Measurements from ENCODE around the gene RBM47. TPM values are rescaled to one million over a fixed set of nuclear protein-coding genes. Genes with fewer than 3 reads are reported as not detected.

The RBM47 gene
- total and polyA plus RNA-seq, 9 of the 15 experiments (the other 6 are each of a cell fraction or from before 2014, with no cell fraction given): 1.4 to 6.4 (median 3.3) TPM

GRCh38 chr4:40536032-40536431, 93.6 kb downstream of the RBM47 start:
- FAIRE-seq: no peak
- intact Hi-C loops (cut with micrococcal nuclease) (no loop called here), in situ Hi-C loops (cut with MboI) (no loop called here)
- CTCF ChIA-PET (ENCODE audit: low intra/inter-chr PET ratio): interaction anchor here (0.7 kb wide), 1 partner anchor 201 kb away, joined by 3 read pairs; no protein-coding TSS in a partner anchor
- 18% methylated on average over 3 of the region's 4 CpGs for WGBS (ENCODE audit: insufficient coverage, low coverage, missing lambda C conversion rate)
- Histone ChIP-seq H3K4me3 (no peak overlapping the region), H3K4me2 (ENCODE audit: insufficient read depth, low read length) (no peak overlapping the region), H3K79me2 (ENCODE audit: control insufficient read depth, insufficient read depth, low read length) (no peaks in the 10 kb centered on the region), H3K9me1 (ENCODE audit: control insufficient read depth, insufficient read depth, low read length) (no peaks in the 10 kb centered on the region), H3K36me3 (ENCODE audit: control insufficient read depth, insufficient read depth, low read length) (no peaks in the 10 kb centered on the region), H3K4me1 (replicated peaks in 1 of 2; ENCODE audit: control insufficient read depth in 2 of 2, insufficient read depth in 2 of 2, low read length in 2 of 2) (peaks cover 3 to 7% of the 10 kb centered on the region in 2 experiments; a peak in 4 of 5 replicates), H4K20me1 (replicated peaks; ENCODE audit: control insufficient read depth, insufficient read depth, low read length) (no peaks in the 10 kb centered on the region), H2AFZ (ENCODE audit: low read depth, low read length) (peak overlapping the region; percentile 29; the same call in 1 of the 2 replicates), H3K9ac (ENCODE audit: insufficient read depth in 1 of 2, low read depth in 2 of 2, low read length in 2 of 2) (no peak overlapping the region), H3K27ac (ENCODE audit: extremely low read depth, low read depth, low read length) (no peak overlapping the region), H3K9me3 (replicated peaks; ENCODE audit: control insufficient read depth, insufficient read depth, low read depth, low read length) (no peaks in the 10 kb centered on the region), H3K27me3 (ENCODE audit: control insufficient read depth in 2 of 2, insufficient read depth in 2 of 2, low read length in 2 of 2) (no peaks in the 10 kb centered on the region)
- no peak for DNase-seq (ENCODE audit: extremely low read depth in 1 of 4, low spot score in 3 of 4)
- ATAC-seq: no peak
- POLR2A ChIA-PET: interaction anchor here (1.0 kb wide), 1 partner anchor 10 kb away, joined by 3 read pairs; no protein-coding TSS in a partner anchor
- BruUV-seq (replicated peaks): no TSS peak
- no peak for TF ChIP-seq HNRNPL (IDR thresholded peaks at IDR 0.05; ENCODE audit: low read depth, low read length)
- TF ChIP-seq ZNF316 (IDR thresholded peaks at IDR 0.05): peak; percentile 45

DNA sequence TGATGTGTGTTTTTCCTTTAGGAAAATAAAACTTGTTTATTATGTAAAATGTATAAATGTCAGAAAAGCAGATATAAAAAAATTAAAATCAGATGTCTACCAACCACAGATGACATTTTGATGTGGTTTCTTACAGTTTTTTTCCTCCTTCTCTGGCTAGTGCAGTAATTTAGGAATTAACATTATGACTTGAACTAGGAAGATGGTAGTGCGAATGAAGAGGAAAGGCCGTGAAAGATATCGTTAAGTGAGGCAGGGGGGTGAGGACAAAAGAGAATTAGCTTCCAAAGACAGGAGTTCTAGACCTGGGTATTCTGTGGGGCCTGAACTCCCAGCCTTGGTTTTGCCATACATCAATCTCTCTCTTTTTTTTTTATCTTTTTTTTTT, 98.0 kb downstream of the RBM47 start:
- Histone ChIP-seq H4K20me1 (replicated peaks; ENCODE audit: control insufficient read depth, insufficient read depth, low read length) (no peaks in the 10 kb centered on the region), H3K9me3 (replicated peaks; ENCODE audit: control insufficient read depth, insufficient read depth, low read depth, low read length) (no peaks in the 10 kb centered on the region), H2AFZ (ENCODE audit: low read depth, low read length) (peak overlapping the region; percentile 65), H3K9ac (ENCODE audit: insufficient read depth in 1 of 2, low read depth in 2 of 2, low read length in 2 of 2) (peak overlapping the region in 1 of 2 experiments; percentile 6; a peak in 1 of 4 replicates), H3K79me2 (ENCODE audit: control insufficient read depth, insufficient read depth, low read length) (no peaks in the 10 kb centered on the region), H3K4me1 (replicated peaks in 1 of 2; ENCODE audit: control insufficient read depth in 2 of 2, insufficient read depth in 2 of 2, low read length in 2 of 2) (peaks cover 7 to 15% of the 10 kb centered on the region in 2 experiments), H3K4me2 (ENCODE audit: insufficient read depth, low read length) (peak overlapping the region; percentile 67; the same call in 1 of the 2 replicates), H3K9me1 (ENCODE audit: control insufficient read depth, insufficient read depth, low read length) (no peaks in the 10 kb centered on the region), H3K27ac (ENCODE audit: extremely low read depth, low read depth, low read length) (peak overlapping the region; percentile 51), H3K4me3 (no peak overlapping the region), H3K36me3 (ENCODE audit: control insufficient read depth, insufficient read depth, low read length) (no peaks in the 10 kb centered on the region), H3K27me3 (ENCODE audit: control insufficient read depth in 2 of 2, insufficient read depth in 2 of 2, low read length in 2 of 2) (no peaks in the 10 kb centered on the region)
- no TSS peak for BruUV-seq (replicated peaks)
- intact Hi-C loops (cut with micrococcal nuclease) (no loop called here), in situ Hi-C loops (cut with MboI) (no loop called here)
- WGBS (ENCODE audit: insufficient coverage, low coverage, missing lambda C conversion rate): 14% methylated on average over 3 of the region's 3 CpGs
- FAIRE-seq: no peak
- ChIA-PET CTCF (ENCODE audit: low intra/inter-chr PET ratio) (no interaction called here), POLR2A (interaction anchor here (0.7 to 3.2 kb wide), 2 partner anchors 10 to 79 kb away, joined by 3 to 14 read pairs; no protein-coding TSS in a partner anchor)
- peak in 1 of 4 experiments; percentile 13 for DNase-seq (ENCODE audit: extremely low read depth in 1 of 4, low spot score in 3 of 4)
- no peak; the same call in 1 of the 3 replicates for ATAC-seq
- TF ChIP-seq ZNF3 (CRISPR knock-in tag; IDR thresholded peaks at IDR 0.05) (no peak), KLF1 (tag; IDR thresholded peaks at IDR 0.05) (peak; percentile 22), PTBP1 (IDR thresholded peaks at IDR 0.05; ENCODE audit: low read depth, low read length) (no peak), RAD21 (CRISPR knock-in tag; conservative IDR thresholded peaks at IDR 0.05 in 1 of 2, IDR thresholded peaks at IDR 0.05 in 1 of 2) (no peak), EP400 (IDR thresholded peaks at IDR 0.05) (0 out of 2 replicates have a peak, but pooled peaks have one; percentile 15), NCOA4 (IDR thresholded peaks at IDR 0.05; ENCODE audit: partially characterized antibody) (no peak), MCM2 (IDR thresholded peaks at IDR 0.05; ENCODE audit: low read depth) (no peak), HDAC3 (IDR thresholded peaks at IDR 0.05; ENCODE audit: borderline replicate concordance, partially characterized antibody) (peak; percentile 21), BDP1 (IDR thresholded peaks at IDR 0.05; ENCODE audit: insufficient read depth, insufficient read length) (no peak), ZNF609 (CRISPR knock-in tag; IDR thresholded peaks at IDR 0.05; ENCODE audit: borderline replicate concordance) (no peak), DPF2 (IDR thresholded peaks at IDR 0.05) (peak; percentile 7)
